Neural crest cell (in vitro differentiated cells): ENCODE measurements around the gene NXPH1. TPM values are rescaled to one million over a fixed set of nuclear protein-coding genes. Genes with fewer than 3 reads are reported as not detected.

Source experiments
- DNase-seq: peaks from one replicate; pipeline ENCODE4 v3.0.0; 2021; ENCODE audit warnings: low read depth, mixed read lengths, low spot score
- H3K27ac Mint-ChIP-seq: one replicate; pipeline ENCODE4 v1.8.0; 2021; ENCODE audit warnings: mild to moderate bottlenecking, mixed read lengths; ENCODE audit not compliant: unreplicated experiment
- H3K27me3 Mint-ChIP-seq: 2 replicates; pipeline ENCODE4 v1.8.0; 2021; ENCODE audit warnings: low read depth, mild to moderate bottlenecking, mixed read lengths
- H3K36me3 Mint-ChIP-seq: 2 replicates; pipeline ENCODE4 v1.8.0; 2021; ENCODE audit warnings: low read depth, mild to moderate bottlenecking, mixed read lengths
- H3K4me1 Mint-ChIP-seq: 2 replicates; pipeline ENCODE4 v1.8.0; 2021; ENCODE audit warnings: mixed read lengths
- H3K4me3 Mint-ChIP-seq: one replicate; pipeline ENCODE4 v1.8.0; 2021; ENCODE audit warnings: mild to moderate bottlenecking, mixed read lengths
- H3K9me3 Mint-ChIP-seq: 2 replicates; pipeline ENCODE4 v1.8.0; 2021; ENCODE audit warnings: mixed read lengths
- CTCF ChIP-seq: fragments of 200-600 bp; sonication (generic); conservative IDR thresholded peaks from 2 replicates; pipeline ENCODE4 v1.5.0; 2021; ENCODE audit warnings: antibody characterized with exemption, mild to moderate bottlenecking
- total RNA-seq: library from RNA; stranded (reverse); gene quantifications from 2 replicates; pipeline ENCODE4 v1.2.1, GENCODE V29; 2021

The NXPH1 gene
- total RNA-seq, 1 donor from 2014 or later = 1.0 TPM

GRCh38 chr7:8627325-8627724, 193.9 kb downstream of the NXPH1 start:
- H3K4me3 Mint-ChIP-seq = no peak overlapping the region
- DNase-seq = no peak
- TF ChIP-seq CTCF = no peak
- H3K9me3 Mint-ChIP-seq = no peaks in the 10 kb centered on the region
- H3K27ac Mint-ChIP-seq = no peak overlapping the region
- no peaks in the 10 kb centered on the region for H3K36me3 Mint-ChIP-seq
- no peaks in the 10 kb centered on the region for H3K4me1 Mint-ChIP-seq
- no peaks in the 10 kb centered on the region for H3K27me3 Mint-ChIP-seq

GRCh38 chr7:8628656-8629055, 195.2 kb downstream of the NXPH1 start:
- H3K36me3 Mint-ChIP-seq = no peaks in the 10 kb centered on the region
- H3K4me1 Mint-ChIP-seq = no peaks in the 10 kb centered on the region
- no peaks in the 10 kb centered on the region for H3K9me3 Mint-ChIP-seq
- H3K27ac Mint-ChIP-seq = no peak overlapping the region
- no peak for DNase-seq
- H3K4me3 Mint-ChIP-seq = no peak overlapping the region
- TF ChIP-seq CTCF = no peak
- H3K27me3 Mint-ChIP-seq = no peaks in the 10 kb centered on the region

GRCh38 chr7:8629504-8629903, 196.1 kb downstream of the NXPH1 start:
- TF ChIP-seq CTCF = no peak
- no peak overlapping the region for H3K27ac Mint-ChIP-seq
- DNase-seq = no peak
- H3K4me1 Mint-ChIP-seq = no peaks in the 10 kb centered on the region
- H3K4me3 Mint-ChIP-seq = no peak overlapping the region
- H3K9me3 Mint-ChIP-seq = no peaks in the 10 kb centered on the region
- H3K36me3 Mint-ChIP-seq = no peaks in the 10 kb centered on the region
- H3K27me3 Mint-ChIP-seq = no peaks in the 10 kb centered on the region

DNA sequence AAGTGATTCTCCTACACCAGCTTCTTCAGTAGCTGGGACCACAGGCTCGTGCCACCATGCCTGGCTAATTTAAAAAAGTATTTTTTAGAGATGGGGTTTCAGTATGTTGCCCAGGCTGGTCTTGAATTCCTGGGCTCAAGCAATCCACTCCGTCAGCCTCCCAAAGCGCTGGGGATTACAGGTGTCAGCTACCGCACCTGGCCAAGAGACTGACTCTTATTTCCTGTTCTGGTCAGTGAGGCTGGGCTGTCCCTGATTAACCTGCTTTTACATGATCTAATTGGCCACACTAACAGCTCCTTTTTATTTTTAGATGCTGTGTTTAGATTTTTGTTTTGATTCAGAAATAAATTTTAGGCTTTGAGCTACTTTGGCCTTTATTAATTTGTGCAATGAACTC, 203.9 kb downstream of the NXPH1 start:
- DNase-seq = no peak
- Mint-ChIP-seq H3K27ac (no peak overlapping the region), H3K4me3 (no peak overlapping the region), H3K27me3 (no peaks in the 10 kb centered on the region), H3K4me1 (no peaks in the 10 kb centered on the region), H3K36me3 (no peaks in the 10 kb centered on the region), H3K9me3 (no peaks in the 10 kb centered on the region)
- no peak for TF ChIP-seq CTCF

- no peaks in the 10 kb centered on the region for H3K27me3 Mint-ChIP-seq
- no peak overlapping the region for H3K4me3 Mint-ChIP-seq
Measured at GRCh38 chr7:8638076-8638475, 204.7 kb downstream of the NXPH1 start.

More at GRCh38 chr7:8638076-8638475, 204.7 kb downstream of the NXPH1 start:
- H3K36me3 Mint-ChIP-seq = no peaks in the 10 kb centered on the region
- H3K9me3 Mint-ChIP-seq = no peaks in the 10 kb centered on the region
- no peak overlapping the region for H3K27ac Mint-ChIP-seq
- no peaks in the 10 kb centered on the region for H3K4me1 Mint-ChIP-seq
- TF ChIP-seq CTCF = no peak
- DNase-seq = no peak
